ENCODE results near the gene LRRC25. TPM values are rescaled to one million over a fixed set of nuclear protein-coding genes. Genes with fewer than 3 reads are reported as not detected.

The LRRC25 gene
- total RNA-seq, 1 donor from 2014 or later = 3.9 TPM

GRCh38 chr19:18435842-18436670 lies 38.6 kb upstream of the LRRC25 start:
- Histone ChIP-seq H3K4me3 (peak overlapping the region in 1 of 2 donors; percentile 66), H3K4me1 (peaks cover 62% of the 10 kb centered on the region), H3K36me3 (no peaks in the 10 kb centered on the region), H3K27ac (peak overlapping the region; percentile 78), H3K9me3 (no peaks in the 10 kb centered on the region), H3K27me3 (no peaks in the 10 kb centered on the region)
- TF ChIP-seq POLR2A (IDR thresholded peaks at IDR 0.05) (no peak), CTCF (IDR thresholded peaks at IDR 0.05) (no peak), POLR2AphosphoS5 (IDR thresholded peaks at IDR 0.05; ENCODE audit: insufficient read depth in 1 of 2, low read depth in 1 of 2) (no peak)
- intact Hi-C loops (cut with DNase I) = no loop called here
- DNase-seq (ENCODE audit: extremely low spot score in 2 of 2) = no peak

GRCh38 chr19:18435178-18435841 lies 37.9 kb upstream of the LRRC25 start:
- TF ChIP-seq CTCF (IDR thresholded peaks at IDR 0.05) = no peak
- TF ChIP-seq POLR2AphosphoS5 (IDR thresholded peaks at IDR 0.05; ENCODE audit: insufficient read depth in 1 of 2, low read depth in 1 of 2) = no peak
- TF ChIP-seq POLR2A (IDR thresholded peaks at IDR 0.05) = no peak
- Histone ChIP-seq H3K4me1 (peaks cover 66% of the 10 kb centered on the region), H3K36me3 (no peaks in the 10 kb centered on the region), H3K27me3 (no peaks in the 10 kb centered on the region), H3K27ac (no peak overlapping the region), H3K4me3 (no peak overlapping the region), H3K9me3 (no peaks in the 10 kb centered on the region)
- DNase-seq (ENCODE audit: extremely low spot score in 2 of 2) = no peak
- intact Hi-C loops (cut with DNase I) = no loop called here

GRCh38 chr19:18434411-18435175 lies 37.2 kb upstream of the LRRC25 start:
- peaks cover 74% of the 10 kb centered on the region for H3K4me1 ChIP-seq
- no peaks in the 10 kb centered on the region for H3K36me3 ChIP-seq
- no peaks in the 10 kb centered on the region for H3K27me3 ChIP-seq
- H3K9me3 ChIP-seq = no peaks in the 10 kb centered on the region
- peak overlapping the region in 1 of 2 donors; percentile 56 for H3K4me3 ChIP-seq
- H3K27ac ChIP-seq = peak overlapping the region; percentile 74
- intact Hi-C loops (cut with DNase I) = no loop called here
- TF ChIP-seq POLR2A (IDR thresholded peaks at IDR 0.05) = no peak
- TF ChIP-seq CTCF (IDR thresholded peaks at IDR 0.05) = no peak
- no peak for TF ChIP-seq POLR2AphosphoS5 (IDR thresholded peaks at IDR 0.05; ENCODE audit: insufficient read depth in 1 of 2, low read depth in 1 of 2)
- DNase-seq (ENCODE audit: extremely low spot score in 2 of 2) = no peak

GRCh38 chr19:18433735-18434398 lies 36.4 kb upstream of the LRRC25 start:
- no peak for TF ChIP-seq POLR2AphosphoS5 (IDR thresholded peaks at IDR 0.05; ENCODE audit: insufficient read depth in 1 of 2, low read depth in 1 of 2)
- no peak for TF ChIP-seq CTCF (IDR thresholded peaks at IDR 0.05)
- TF ChIP-seq POLR2A (IDR thresholded peaks at IDR 0.05) = no peak
- intact Hi-C loops (cut with DNase I) = no loop called here
- Histone ChIP-seq H3K4me3 (peak overlapping the region; percentile 48 to 56), H3K36me3 (no peaks in the 10 kb centered on the region), H3K27ac (peak overlapping the region; percentile 74), H3K27me3 (no peaks in the 10 kb centered on the region), H3K9me3 (no peaks in the 10 kb centered on the region), H3K4me1 (peaks cover 74% of the 10 kb centered on the region)
- DNase-seq (ENCODE audit: extremely low spot score in 2 of 2) = no peak
